ENCODE measurements around the gene PSMA6. TPM values are rescaled to one million over a fixed set of nuclear protein-coding genes. Genes with fewer than 3 reads are reported as not detected.

The PSMA6 gene
- total and polyA plus RNA-seq, 2 of the 13 experiments (the other 11 are each of a cell fraction or from before 2014, with no cell fraction given), result 525 to 1,109 TPM

DNA sequence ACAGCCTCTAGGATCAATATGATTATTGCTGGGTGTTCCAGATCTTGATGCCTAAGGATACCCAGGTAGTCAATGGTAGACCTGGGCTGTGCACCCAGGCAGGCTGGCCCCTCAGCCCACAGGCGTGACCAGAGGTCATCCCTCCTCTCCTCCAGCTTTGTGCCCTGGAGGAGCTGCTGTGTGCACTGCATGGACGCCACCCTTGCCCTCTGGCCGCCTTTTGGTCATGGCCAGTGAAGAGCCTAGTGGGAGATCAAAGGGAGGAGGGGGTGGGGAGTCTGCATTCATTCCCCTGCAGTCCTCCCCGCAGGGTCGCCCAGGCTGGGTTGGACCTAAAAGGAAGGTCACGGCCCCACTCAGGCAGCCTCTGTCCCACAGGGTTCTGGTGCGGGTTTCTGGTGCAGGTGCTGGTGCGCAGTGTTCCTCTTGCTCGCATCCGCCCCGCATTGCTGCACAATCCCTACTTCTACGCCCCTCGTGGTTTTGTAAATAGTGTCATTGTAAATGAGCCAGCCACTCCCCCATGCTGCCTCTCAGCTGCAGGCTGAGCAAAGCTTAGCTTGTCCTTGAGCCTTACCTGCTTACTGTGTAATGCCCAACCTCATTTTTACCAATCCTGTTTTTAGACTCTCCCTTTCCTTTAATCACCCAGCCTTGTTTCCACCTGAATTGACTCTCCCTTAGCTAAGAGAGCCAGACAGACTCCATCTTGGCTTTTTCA, 55.3 kb downstream of the PSMA6 start (continued):
- TF ChIP-seq, protein P1, sequence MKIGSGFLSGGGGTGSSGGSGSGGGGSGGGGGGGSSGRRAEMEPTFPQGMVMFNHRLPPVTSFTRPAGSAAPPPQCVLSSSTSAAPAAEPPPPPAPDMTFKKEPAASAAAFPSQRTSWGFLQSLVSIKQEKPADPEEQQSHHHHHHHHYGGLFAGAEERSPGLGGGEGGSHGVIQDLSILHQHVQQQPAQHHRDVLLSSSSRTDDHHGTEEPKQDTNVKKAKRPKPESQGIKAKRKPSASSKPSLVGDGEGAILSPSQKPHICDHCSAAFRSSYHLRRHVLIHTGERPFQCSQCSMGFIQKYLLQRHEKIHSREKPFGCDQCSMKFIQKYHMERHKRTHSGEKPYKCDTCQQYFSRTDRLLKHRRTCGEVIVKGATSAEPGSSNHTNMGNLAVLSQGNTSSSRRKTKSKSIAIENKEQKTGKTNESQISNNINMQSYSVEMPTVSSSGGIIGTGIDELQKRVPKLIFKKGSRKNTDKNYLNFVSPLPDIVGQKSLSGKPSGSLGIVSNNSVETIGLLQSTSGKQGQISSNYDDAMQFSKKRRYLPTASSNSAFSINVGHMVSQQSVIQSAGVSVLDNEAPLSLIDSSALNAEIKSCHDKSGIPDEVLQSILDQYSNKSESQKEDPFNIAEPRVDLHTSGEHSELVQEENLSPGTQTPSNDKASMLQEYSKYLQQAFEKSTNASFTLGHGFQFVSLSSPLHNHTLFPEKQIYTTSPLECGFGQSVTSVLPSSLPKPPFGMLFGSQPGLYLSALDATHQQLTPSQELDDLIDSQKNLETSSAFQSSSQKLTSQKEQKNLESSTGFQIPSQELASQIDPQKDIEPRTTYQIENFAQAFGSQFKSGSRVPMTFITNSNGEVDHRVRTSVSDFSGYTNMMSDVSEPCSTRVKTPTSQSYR (CRISPR knock-in tag; IDR thresholded peaks at IDR 0.05; ENCODE audit: borderline replicate concordance), result peak; percentile 98
- TF ChIP-seq FOSL2 (CRISPR knock-in tag; IDR thresholded peaks at IDR 0.05), result peak; percentile 78
- peak; percentile 92 for TF ChIP-seq ZNF572 (CRISPR knock-in tag; IDR thresholded peaks at IDR 0.05)
- no peak for TF ChIP-seq ZNF496 (CRISPR knock-in tag; IDR thresholded peaks at IDR 0.05; ENCODE audit: insufficient replicate concordance)
- peak; percentile 92 for TF ChIP-seq AKAP8 (CRISPR knock-in tag; IDR thresholded peaks at IDR 0.05)
- TF ChIP-seq ZNF260 (CRISPR knock-in tag; IDR thresholded peaks at IDR 0.05; ENCODE audit: borderline replicate concordance, low read depth), result no peak
- peak; percentile 86 for TF ChIP-seq ARHGAP35 (CRISPR knock-in tag; IDR thresholded peaks at IDR 0.05; ENCODE audit: borderline replicate concordance)
- no peak for TF ChIP-seq NONO (IDR thresholded peaks at IDR 0.05)
- TF ChIP-seq NONO (CRISPR knock-in tag; conservative IDR thresholded peaks at IDR 0.05), result no peak
- TF ChIP-seq MTA1 (CRISPR knock-in tag; IDR thresholded peaks at IDR 0.05; ENCODE audit: borderline replicate concordance), result peak; percentile 100
- TF ChIP-seq RBAK (CRISPR knock-in tag; IDR thresholded peaks at IDR 0.05), result peak; percentile 62
- peak; percentile 83 for TF ChIP-seq ZNF317 (CRISPR knock-in tag; IDR thresholded peaks at IDR 0.05)
- no peak for TF ChIP-seq ZFYVE20 (CRISPR knock-in tag; IDR thresholded peaks at IDR 0.05; ENCODE audit: borderline replicate concordance, low read depth)
- no peak for TF ChIP-seq ZNF569 (CRISPR knock-in tag; IDR thresholded peaks at IDR 0.05; ENCODE audit: borderline replicate concordance)
- peak; percentile 74 for TF ChIP-seq GLI4 (CRISPR knock-in tag; IDR thresholded peaks at IDR 0.05; ENCODE audit: borderline replicate concordance)
- peak; percentile 97; the same call in 1 of the 2 replicates for TF ChIP-seq FOXK1 (CRISPR knock-in tag; IDR thresholded peaks at IDR 0.05; ENCODE audit: borderline replicate concordance, low read depth)
- peak; percentile 61; the same call in 1 of the 2 replicates for TF ChIP-seq GPN1 (CRISPR knock-in tag; IDR thresholded peaks at IDR 0.05; ENCODE audit: borderline replicate concordance)
- TF ChIP-seq MATR3 (CRISPR knock-in tag; IDR thresholded peaks at IDR 0.05), result no peak
- peak; percentile 93; the same call in 1 of the 2 replicates for TF ChIP-seq FOXJ3 (CRISPR knock-in tag; IDR thresholded peaks at IDR 0.05; ENCODE audit: borderline replicate concordance)
- peak; percentile 80 for TF ChIP-seq CCAR2 (optimal IDR thresholded peaks at IDR 0.05; ENCODE audit: low read depth, low read length)
- TF ChIP-seq CBX1 (IDR thresholded peaks at IDR 0.05; ENCODE audit: low read depth), result peak; percentile 59
- peak; percentile 87; the same call in 1 of the 2 replicates for TF ChIP-seq ADNP (CRISPR knock-in tag; IDR thresholded peaks at IDR 0.05)
- TF ChIP-seq, protein P2, sequence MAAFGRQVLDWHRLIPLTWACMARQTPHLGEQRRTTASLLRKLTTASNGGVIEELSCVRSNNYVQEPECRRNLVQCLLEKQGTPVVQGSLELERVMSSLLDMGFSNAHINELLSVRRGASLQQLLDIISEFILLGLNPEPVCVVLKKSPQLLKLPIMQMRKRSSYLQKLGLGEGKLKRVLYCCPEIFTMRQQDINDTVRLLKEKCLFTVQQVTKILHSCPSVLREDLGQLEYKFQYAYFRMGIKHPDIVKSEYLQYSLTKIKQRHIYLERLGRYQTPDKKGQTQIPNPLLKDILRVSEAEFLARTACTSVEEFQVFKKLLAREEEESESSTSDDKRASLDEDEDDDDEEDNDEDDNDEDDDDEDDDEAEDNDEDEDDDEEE (CRISPR knock-in tag; IDR thresholded peaks at IDR 0.05), result peak; percentile 93; the same call in 1 of the 2 replicates
- TF ChIP-seq NFRKB (IDR thresholded peaks at IDR 0.05), result no peak
- peak; percentile 99 for TF ChIP-seq SAP130 (CRISPR knock-in tag; IDR thresholded peaks at IDR 0.05; ENCODE audit: low read depth)
- 0 out of 2 replicates have a peak, but pooled peaks have one; percentile 16 for TF ChIP-seq EED (CRISPR knock-in tag; IDR thresholded peaks at IDR 0.05)
- peak; percentile 90 for TF ChIP-seq ZNF160 (CRISPR knock-in tag; IDR thresholded peaks at IDR 0.05)
- peak; percentile 93 for TF ChIP-seq TOPORS (CRISPR knock-in tag; IDR thresholded peaks at IDR 0.05)
- peak; percentile 98 for TF ChIP-seq PITX1 (CRISPR knock-in tag; IDR thresholded peaks at IDR 0.05)
